Measurements from ENCODE around the gene AGPAT4. TPM values are rescaled to one million over a fixed set of nuclear protein-coding genes. Genes with fewer than 3 reads are reported as not detected.
"Not testable (repeated sequence)": the region's sequence is repeated elsewhere in the genome, so short reads cannot be mapped to it uniquely, and the experiment has no call there.

Gene AGPAT4
- total RNA-seq, 6 experiments from 2014 or later: 0.42 to 1.7 (median 0.78) TPM

DNA sequence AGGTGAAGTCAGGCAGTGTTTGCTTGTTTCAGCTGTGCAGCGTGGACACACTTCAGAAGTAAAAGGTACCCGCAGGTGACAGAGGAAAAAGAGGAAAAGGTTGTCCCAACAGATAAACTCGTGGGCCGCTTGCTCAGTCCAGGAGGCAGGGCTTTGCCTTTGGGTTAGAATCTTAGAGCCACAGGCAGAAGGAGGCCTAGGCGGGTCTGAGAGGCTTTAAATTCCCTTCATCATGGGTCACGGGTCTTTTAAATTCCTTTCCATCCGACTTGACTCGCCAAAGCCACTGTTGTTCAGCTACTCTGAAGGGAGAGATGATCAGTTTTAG, 48.2 kb downstream of the AGPAT4 start:
- TF ChIP-seq POLR2A (IDR thresholded peaks at IDR 0.05) (no peak), CTCF (IDR thresholded peaks at IDR 0.05) (no peak)

DNA sequence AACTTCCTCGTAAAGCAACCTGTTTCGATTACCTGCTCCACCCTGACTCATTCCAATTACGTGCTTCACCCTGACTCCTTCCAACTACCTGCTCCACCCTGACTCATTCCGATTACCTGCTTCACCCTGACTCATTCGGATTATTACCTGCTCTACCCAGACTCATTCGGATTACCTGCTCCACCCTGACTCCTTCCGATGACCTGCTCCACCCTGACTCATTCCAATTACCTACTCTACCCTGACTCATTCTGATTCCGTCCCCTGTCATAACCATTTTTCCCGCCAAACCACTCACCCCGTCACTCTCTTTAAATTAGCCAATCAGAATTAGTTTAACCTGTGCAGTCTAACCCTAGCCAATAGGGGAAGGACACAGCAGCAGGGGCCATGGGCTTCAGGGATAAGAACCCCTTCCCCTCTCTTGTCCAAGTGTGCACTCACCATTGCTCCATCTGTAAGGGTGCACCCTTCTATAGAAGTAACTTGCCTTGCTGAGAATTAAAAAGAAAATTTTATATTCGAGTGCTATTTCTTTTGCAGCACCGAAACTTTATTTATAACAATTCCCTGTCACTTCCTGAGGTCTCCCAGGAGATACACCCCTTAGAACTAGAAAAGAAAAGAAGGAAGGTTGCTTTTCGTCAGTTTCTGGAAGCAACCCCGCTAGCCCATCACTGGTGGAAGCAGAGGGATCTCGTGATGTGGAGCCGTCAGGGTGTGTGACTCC, 48.7 kb downstream of the AGPAT4 start:
- H3K4me3 ChIP-seq; ATAC-seq; DNase-seq; H3K36me3 ChIP-seq; intact Hi-C loops (cut with DNase I); H3K27me3 ChIP-seq; H3K4me1 ChIP-seq; H3K9me3 ChIP-seq; H3K27ac ChIP-seq: not testable (repeated sequence)
- WGBS (ENCODE audit: insufficient coverage, low coverage, low lambda C conversion rate, missing lambda C conversion rate): 81% methylated on average over 16 of the region's 16 CpGs

More for the DNA sequence above, 48.2 kb downstream of the AGPAT4 start:
- DNase-seq (no peak), ATAC-seq (no peak)
- H3K27me3 ChIP-seq: no peaks in the 10 kb centered on the region
- H3K9me3 ChIP-seq: no peaks in the 10 kb centered on the region
- no peaks in the 10 kb centered on the region for H3K4me1 ChIP-seq
- no peak overlapping the region for H3K27ac ChIP-seq
- 66% methylated on average over 5 of the region's 8 CpGs for WGBS (ENCODE audit: insufficient coverage, low coverage, low lambda C conversion rate, missing lambda C conversion rate)
- no peak overlapping the region for H3K4me3 ChIP-seq
- no peaks in the 10 kb centered on the region for H3K36me3 ChIP-seq
- intact Hi-C loops (cut with DNase I): no loop called here

DNA sequence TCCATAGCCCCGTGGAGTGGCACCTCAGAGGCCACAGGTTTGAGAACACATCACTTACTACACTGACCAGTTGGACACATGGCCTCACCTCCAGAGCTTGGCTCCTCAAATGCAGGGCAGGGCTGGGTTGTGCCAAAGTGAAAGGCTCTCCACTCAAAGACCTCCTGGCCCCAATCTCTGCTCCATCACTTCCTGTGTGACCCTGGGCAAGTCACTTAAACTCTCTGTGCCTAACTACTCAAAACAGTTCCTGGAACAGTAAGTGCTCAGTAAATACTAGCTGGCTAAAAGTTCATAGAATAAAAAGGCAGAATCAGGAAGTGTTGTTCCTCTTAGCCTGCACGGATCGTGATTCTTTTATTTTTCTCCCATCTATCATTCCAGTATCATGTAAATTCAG, 50.2 kb downstream of the AGPAT4 start:
- no peak overlapping the region for H3K27ac ChIP-seq
- H3K27me3 ChIP-seq: no peaks in the 10 kb centered on the region
- DNase-seq: no peak
- no peaks in the 10 kb centered on the region for H3K9me3 ChIP-seq
- no peaks in the 10 kb centered on the region for H3K4me1 ChIP-seq
- 60% methylated on average over 3 of the region's 3 CpGs for WGBS (ENCODE audit: insufficient coverage, low coverage, low lambda C conversion rate, missing lambda C conversion rate)
- no peak for ATAC-seq
- no peak overlapping the region for H3K4me3 ChIP-seq
- intact Hi-C loops (cut with DNase I): no loop called here
- H3K36me3 ChIP-seq: no peaks in the 10 kb centered on the region
- TF ChIP-seq CTCF (IDR thresholded peaks at IDR 0.05) (no peak), POLR2A (IDR thresholded peaks at IDR 0.05) (no peak)

GRCh38 chr6:161222706-161223234, 51.1 kb downstream of the AGPAT4 start:
- no peak overlapping the region for H3K4me3 ChIP-seq
- H3K36me3 ChIP-seq: no peaks in the 10 kb centered on the region
- H3K27me3 ChIP-seq: no peaks in the 10 kb centered on the region
- TF ChIP-seq POLR2A (IDR thresholded peaks at IDR 0.05): no peak
- no peak for TF ChIP-seq CTCF (IDR thresholded peaks at IDR 0.05)
- H3K9me3 ChIP-seq: no peaks in the 10 kb centered on the region
- ATAC-seq (no peak), DNase-seq (no peak)
- intact Hi-C loops (cut with DNase I): no loop called here
- no peak overlapping the region for H3K27ac ChIP-seq
- WGBS (ENCODE audit: insufficient coverage, low coverage, low lambda C conversion rate, missing lambda C conversion rate): 70% methylated on average over 4 of the region's 8 CpGs
- no peaks in the 10 kb centered on the region for H3K4me1 ChIP-seq

DNA sequence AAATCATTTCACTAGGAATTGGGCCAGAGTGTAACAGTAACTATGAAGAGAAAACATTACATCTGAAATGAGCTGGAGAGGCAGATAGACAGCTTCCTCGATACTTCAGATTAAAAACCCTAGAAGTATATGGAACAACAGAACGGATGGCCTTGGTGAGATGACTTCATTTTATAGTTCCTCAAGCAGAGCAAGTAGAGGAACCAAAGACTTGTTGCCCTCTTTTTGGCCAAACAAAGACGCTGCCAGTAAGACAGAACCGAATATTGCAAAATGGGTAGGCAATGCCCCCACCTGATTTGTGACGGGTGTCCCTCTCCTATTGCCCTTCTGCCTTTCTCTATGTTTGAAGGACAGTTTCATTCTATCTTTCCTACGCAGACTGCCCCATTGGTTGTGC, 53.5 kb downstream of the AGPAT4 start:
- Histone ChIP-seq H3K4me3 (no peak overlapping the region), H3K4me1 (no peaks in the 10 kb centered on the region), H3K27me3 (no peaks in the 10 kb centered on the region), H3K9me3 (no peaks in the 10 kb centered on the region), H3K36me3 (no peaks in the 10 kb centered on the region), H3K27ac (no peak overlapping the region)
- ATAC-seq: no peak
- 59% methylated on average over 6 of the region's 6 CpGs for WGBS (ENCODE audit: insufficient coverage, low coverage, low lambda C conversion rate, missing lambda C conversion rate)
- intact Hi-C loops (cut with DNase I): no loop called here
- TF ChIP-seq POLR2A (IDR thresholded peaks at IDR 0.05): no peak
- no peak for DNase-seq
